ENCODE data around the gene CC2D1B. TPM values are rescaled to one million over a fixed set of nuclear protein-coding genes. Genes with fewer than 3 reads are reported as not detected.
A peak's percentile ranks its signal among the peaks of the same experiment; 100 is the strongest.

The CC2D1B gene
- total and polyA plus RNA-seq, 9 of the 15 experiments (the other 6 are each of a cell fraction or from before 2014, with no cell fraction given): 1.2 to 33.6 (median 25.5) TPM

- WGBS (ENCODE audit: insufficient coverage, low coverage, missing lambda C conversion rate): 85% methylated on average over 5 of the region's 5 CpGs
- peaks cover 94% of the 10 kb centered on the region for H3K36me3 ChIP-seq (ENCODE audit: control insufficient read depth, insufficient read depth, low read length)
- 0 out of 3 replicates have a peak, but pooled peaks have one; percentile 15 for ATAC-seq
These were observed 27.2 kb upstream of the CC2D1B start for GRCh38 chr1:52393174-52393573.

More at GRCh38 chr1:52393174-52393573, 27.2 kb upstream of the CC2D1B start:
- TF ChIP-seq FOSL1 (tag; conservative IDR thresholded peaks at IDR 0.05) (0 out of 2 replicates have a peak, but pooled peaks have one; percentile 35), SNIP1 (IDR thresholded peaks at IDR 0.05; ENCODE audit: low read depth) (no peak), ZNF830 (CRISPR knock-in tag; IDR thresholded peaks at IDR 0.05) (no peak), ATF3 (IDR thresholded peaks at IDR 0.05) (peak; percentile 20; the same call in 1 of the 2 replicates), ATF3 (CRISPR knock-in tag; conservative IDR thresholded peaks at IDR 0.05) (no peak), EP300 (IDR thresholded peaks at IDR 0.05; ENCODE audit: low read length) (no peak), HMG20B (CRISPR knock-in tag; IDR thresholded peaks at IDR 0.05) (no peak), GATAD2A (IDR thresholded peaks at IDR 0.05) (no peak)
- CTCF ChIA-PET (ENCODE audit: low intra/inter-chr PET ratio): no interaction called here
- no peak overlapping the region for H3K9ac ChIP-seq (ENCODE audit: insufficient read depth in 1 of 2, low read depth in 2 of 2, low read length in 2 of 2)
- no peak for DNase-seq (ENCODE audit: extremely low read depth in 1 of 4, low spot score in 3 of 4)
- POLR2A ChIA-PET: interaction anchor here (0.9 to 5.6 kb wide), 2 partner anchors 12 to 36 kb away, joined by 3 to 45 read pairs; partner anchors contain the start of genes ORC1 and PRPF38A
- no peaks in the 10 kb centered on the region for H3K27me3 ChIP-seq (ENCODE audit: control insufficient read depth in 2 of 2, insufficient read depth in 2 of 2, low read length in 2 of 2)
- no TSS peak for BruUV-seq (replicated peaks)
- no peak overlapping the region for H3K27ac ChIP-seq (ENCODE audit: extremely low read depth, low read depth, low read length)
- no peak overlapping the region for H3K4me3 ChIP-seq
- H3K9me1 ChIP-seq (ENCODE audit: control insufficient read depth, insufficient read depth, low read length): no peaks in the 10 kb centered on the region
- H3K4me1 ChIP-seq (replicated peaks in 1 of 2; ENCODE audit: control insufficient read depth in 2 of 2, insufficient read depth in 2 of 2, low read length in 2 of 2): no peaks in the 10 kb centered on the region
- no peak overlapping the region for H2AFZ ChIP-seq (ENCODE audit: low read depth, low read length)
- H3K9me3 ChIP-seq (replicated peaks; ENCODE audit: control insufficient read depth, insufficient read depth, low read depth, low read length): no peaks in the 10 kb centered on the region
- intact Hi-C loops (cut with micrococcal nuclease): no loop called here
- no peak for FAIRE-seq
- in situ Hi-C loops (cut with MboI): no loop called here
- no peak overlapping the region for H3K4me2 ChIP-seq (ENCODE audit: insufficient read depth, low read length)
- H4K20me1 ChIP-seq (replicated peaks; ENCODE audit: control insufficient read depth, insufficient read depth, low read length): peaks cover 11% of the 10 kb centered on the region; the same call in 1 of the 2 replicates
- H3K79me2 ChIP-seq (ENCODE audit: control insufficient read depth, insufficient read depth, low read length): peaks cover 67% of the 10 kb centered on the region
